SK-N-SH treated with all-trans-retinoic acid at 6 μM for 48 hours (cell line): Measurements from ENCODE around the gene PDE4B.

Experiments used
- CREB5 ChIP-seq: fragments of 250-450 bp; sonication (Bioruptor Pico); IDR thresholded peaks from 2 replicates; pipeline ENCODE4 v1.5.1; 2020; ENCODE audit warnings: low read depth, mild to moderate bottlenecking, moderate library complexity
- CSDC2 ChIP-seq: fragments of 250-450 bp; sonication (Bioruptor Pico); IDR thresholded peaks from 2 replicates; pipeline ENCODE4 v1.5.0; 2020; ENCODE audit warnings: mild to moderate bottlenecking, moderate library complexity
- PATZ1 ChIP-seq: fragments of 250-450 bp; sonication (Bioruptor Pico); IDR thresholded peaks from 2 replicates; pipeline ENCODE4 v1.8.0; 2020; ENCODE audit warnings: mild to moderate bottlenecking, moderate library complexity, borderline replicate concordance
- POU6F1 ChIP-seq: fragments of 250-450 bp; sonication (Bioruptor Pico); IDR thresholded peaks from 2 replicates; pipeline ENCODE4 v1.8.0; 2021; ENCODE audit warnings: low read depth, mild to moderate bottlenecking, moderate library complexity, borderline replicate concordance
- RARB ChIP-seq: fragments of 250-450 bp; sonication (Bioruptor Pico); IDR thresholded peaks from 2 replicates; pipeline ENCODE4 v1.8.0; 2021; ENCODE audit warnings: mild to moderate bottlenecking, moderate library complexity
- SNAI2 ChIP-seq: fragments of 250-450 bp; sonication (Bioruptor Pico); IDR thresholded peaks from 2 replicates; pipeline ENCODE4 v1.5.0; 2020; ENCODE audit warnings: mild to moderate bottlenecking, moderate library complexity
- TOX ChIP-seq: fragments of 250-450 bp; sonication (Bioruptor Pico); IDR thresholded peaks from 2 replicates; pipeline ENCODE4 v1.8.0; 2021; ENCODE audit warnings: mild to moderate bottlenecking, moderate library complexity, borderline replicate concordance
- ZC3H10 ChIP-seq: fragments of 250-450 bp; sonication (Bioruptor Pico); IDR thresholded peaks from 2 replicates; pipeline ENCODE4 v1.5.1; 2021; ENCODE audit warnings: mild to moderate bottlenecking, moderate library complexity
- ZFP3 ChIP-seq: fragments of 250-450 bp; sonication (Bioruptor Pico); IDR thresholded peaks from 2 replicates; pipeline ENCODE4 v1.5.0; 2020; ENCODE audit warnings: mild to moderate bottlenecking, moderate library complexity
- ZNF565 ChIP-seq: fragments of 450-650 bp; formaldehyde crosslinking; conservative IDR thresholded peaks from 2 replicates; pipeline ENCODE4 v1.5.0; 2020; ENCODE audit warnings: low read depth, mild to moderate bottlenecking, moderate library complexity

GRCh38 chr1:65751961-65752360, 40.7 kb upstream of the PDE4B start:
- no peak for TF ChIP-seq POU6F1 (CRISPR knock-in tag)
- no peak for TF ChIP-seq TOX (CRISPR knock-in tag)
- no peak for TF ChIP-seq CSDC2 (CRISPR knock-in tag)
- TF ChIP-seq PATZ1 (CRISPR knock-in tag): no peak
- TF ChIP-seq ZNF565 (CRISPR knock-in tag): no peak
- TF ChIP-seq CREB5 (CRISPR knock-in tag): no peak
- no peak for TF ChIP-seq ZC3H10
- no peak for TF ChIP-seq RARB (CRISPR knock-in tag)
- no peak for TF ChIP-seq SNAI2
- no peak for TF ChIP-seq ZFP3
